ENCODE data around the gene SETD4. TPM values are rescaled to one million over a fixed set of nuclear protein-coding genes. Genes with fewer than 3 reads are reported as not detected.

The SETD4 gene
- total RNA-seq, 1 experiment from 2014 or later, result 15.6 TPM

DNA sequence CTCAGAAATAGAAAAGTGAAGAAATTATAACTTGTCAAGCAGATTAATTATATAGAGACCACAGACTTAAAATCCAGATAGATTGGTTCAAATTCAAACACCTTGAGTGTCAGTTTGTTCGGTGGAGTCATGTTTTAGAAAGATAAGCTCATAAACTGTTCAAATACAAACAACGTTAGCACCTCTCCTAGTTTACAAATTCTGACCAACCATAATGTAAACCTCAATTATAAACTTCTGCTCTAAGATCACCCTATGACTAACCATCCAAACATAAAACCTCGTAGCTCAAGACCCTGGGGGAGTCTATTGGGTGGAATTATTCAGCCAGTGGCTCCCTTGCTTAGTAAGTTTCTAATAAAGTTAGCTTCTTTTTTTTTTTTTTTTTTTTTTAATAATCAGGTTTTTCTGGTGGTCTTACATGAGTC lies 21.9 kb upstream of the SETD4 start:
- DNase-seq (ENCODE audit: low read depth, low spot score) (no peak), ATAC-seq (no peak)
- intact Hi-C loops (cut with micrococcal nuclease; ENCODE audit: unreplicated experiment) (no loop called here), in situ Hi-C loops (cut with HindIII; ENCODE audit: low pct_unique_long_range_greater_than_20kb, low sequenced_read_pairs) (no loop called here)
- H3K9me3 ChIP-seq (ENCODE audit: control insufficient read depth, insufficient read depth, low read depth, low read length), result no peaks in the 10 kb centered on the region
- CTCF ChIA-PET, result interaction anchor here (0.6 kb wide), 1 partner anchor 1291 kb away, joined by 6 read pairs; no protein-coding TSS in a partner anchor
- H3K4me1 ChIP-seq (ENCODE audit: control insufficient read depth, insufficient read depth, low read length), result no peaks in the 10 kb centered on the region
- no peak overlapping the region for H3K27ac ChIP-seq (ENCODE audit: low read length)
- H3K4me3 ChIP-seq (ENCODE audit: low read depth in 2 of 2, low read length in 2 of 2), result no peak overlapping the region
- H3K36me3 ChIP-seq (ENCODE audit: control insufficient read depth, insufficient read depth, low read length), result no peaks in the 10 kb centered on the region
- BruUV-seq (replicated peaks), result no TSS peak
- POLR2A ChIA-PET, result interaction anchor here (0.5 kb wide), 1 partner anchor 22 kb away, joined by 4 read pairs; the partner anchor contains the start of gene SETD4
- no peaks in the 10 kb centered on the region for H3K27me3 ChIP-seq (ENCODE audit: control insufficient read depth, insufficient read depth, low read length)
- TF ChIP-seq, protein P1, sequence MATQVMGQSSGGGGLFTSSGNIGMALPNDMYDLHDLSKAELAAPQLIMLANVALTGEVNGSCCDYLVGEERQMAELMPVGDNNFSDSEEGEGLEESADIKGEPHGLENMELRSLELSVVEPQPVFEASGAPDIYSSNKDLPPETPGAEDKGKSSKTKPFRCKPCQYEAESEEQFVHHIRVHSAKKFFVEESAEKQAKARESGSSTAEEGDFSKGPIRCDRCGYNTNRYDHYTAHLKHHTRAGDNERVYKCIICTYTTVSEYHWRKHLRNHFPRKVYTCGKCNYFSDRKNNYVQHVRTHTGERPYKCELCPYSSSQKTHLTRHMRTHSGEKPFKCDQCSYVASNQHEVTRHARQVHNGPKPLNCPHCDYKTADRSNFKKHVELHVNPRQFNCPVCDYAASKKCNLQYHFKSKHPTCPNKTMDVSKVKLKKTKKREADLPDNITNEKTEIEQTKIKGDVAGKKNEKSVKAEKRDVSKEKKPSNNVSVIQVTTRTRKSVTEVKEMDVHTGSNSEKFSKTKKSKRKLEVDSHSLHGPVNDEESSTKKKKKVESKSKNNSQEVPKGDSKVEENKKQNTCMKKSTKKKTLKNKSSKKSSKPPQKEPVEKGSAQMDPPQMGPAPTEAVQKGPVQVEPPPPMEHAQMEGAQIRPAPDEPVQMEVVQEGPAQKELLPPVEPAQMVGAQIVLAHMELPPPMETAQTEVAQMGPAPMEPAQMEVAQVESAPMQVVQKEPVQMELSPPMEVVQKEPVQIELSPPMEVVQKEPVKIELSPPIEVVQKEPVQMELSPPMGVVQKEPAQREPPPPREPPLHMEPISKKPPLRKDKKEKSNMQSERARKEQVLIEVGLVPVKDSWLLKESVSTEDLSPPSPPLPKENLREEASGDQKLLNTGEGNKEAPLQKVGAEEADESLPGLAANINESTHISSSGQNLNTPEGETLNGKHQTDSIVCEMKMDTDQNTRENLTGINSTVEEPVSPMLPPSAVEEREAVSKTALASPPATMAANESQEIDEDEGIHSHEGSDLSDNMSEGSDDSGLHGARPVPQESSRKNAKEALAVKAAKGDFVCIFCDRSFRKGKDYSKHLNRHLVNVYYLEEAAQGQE (IDR thresholded peaks at IDR 0.05; ENCODE audit: insufficient read depth in 1 of 2, low read depth in 2 of 2, low read length in 1 of 2), result no peak
- no peak for TF ChIP-seq POLR2AphosphoS5 (IDR thresholded peaks at IDR 0.05; ENCODE audit: low read depth, low read length)
- TF ChIP-seq SIN3A (IDR thresholded peaks at IDR 0.05; ENCODE audit: borderline replicate concordance, insufficient read depth, low read depth, low read length), result no peak
- TF ChIP-seq, protein P2, sequence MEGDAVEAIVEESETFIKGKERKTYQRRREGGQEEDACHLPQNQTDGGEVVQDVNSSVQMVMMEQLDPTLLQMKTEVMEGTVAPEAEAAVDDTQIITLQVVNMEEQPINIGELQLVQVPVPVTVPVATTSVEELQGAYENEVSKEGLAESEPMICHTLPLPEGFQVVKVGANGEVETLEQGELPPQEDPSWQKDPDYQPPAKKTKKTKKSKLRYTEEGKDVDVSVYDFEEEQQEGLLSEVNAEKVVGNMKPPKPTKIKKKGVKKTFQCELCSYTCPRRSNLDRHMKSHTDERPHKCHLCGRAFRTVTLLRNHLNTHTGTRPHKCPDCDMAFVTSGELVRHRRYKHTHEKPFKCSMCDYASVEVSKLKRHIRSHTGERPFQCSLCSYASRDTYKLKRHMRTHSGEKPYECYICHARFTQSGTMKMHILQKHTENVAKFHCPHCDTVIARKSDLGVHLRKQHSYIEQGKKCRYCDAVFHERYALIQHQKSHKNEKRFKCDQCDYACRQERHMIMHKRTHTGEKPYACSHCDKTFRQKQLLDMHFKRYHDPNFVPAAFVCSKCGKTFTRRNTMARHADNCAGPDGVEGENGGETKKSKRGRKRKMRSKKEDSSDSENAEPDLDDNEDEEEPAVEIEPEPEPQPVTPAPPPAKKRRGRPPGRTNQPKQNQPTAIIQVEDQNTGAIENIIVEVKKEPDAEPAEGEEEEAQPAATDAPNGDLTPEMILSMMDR (IDR thresholded peaks at IDR 0.05), result no peak
- TF ChIP-seq TCF7L2 (IDR thresholded peaks at IDR 0.05; ENCODE audit: low read depth, low read length), result no peak

DNA sequence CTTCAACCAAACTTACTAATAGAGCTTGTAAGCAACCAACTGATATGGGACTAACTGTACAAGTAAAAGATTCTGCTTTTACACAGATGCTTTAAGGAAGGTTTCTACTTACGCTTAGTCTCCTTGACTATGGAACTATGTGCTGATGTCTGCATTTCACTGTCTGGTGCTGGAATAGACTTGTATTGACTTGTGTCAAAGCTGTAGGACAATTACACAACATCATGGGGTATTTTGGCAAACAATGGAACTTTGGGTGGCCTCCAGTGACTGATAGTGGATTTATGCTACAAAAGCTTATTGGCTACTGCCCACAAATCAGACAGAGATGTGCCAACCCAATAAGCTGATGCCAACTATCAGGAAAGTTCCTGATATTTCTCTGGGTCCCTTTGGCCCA lies 20.1 kb upstream of the SETD4 start:
- Histone ChIP-seq H3K27me3 (ENCODE audit: control insufficient read depth, insufficient read depth, low read length) (no peaks in the 10 kb centered on the region), H3K9me3 (ENCODE audit: control insufficient read depth, insufficient read depth, low read depth, low read length) (no peaks in the 10 kb centered on the region), H3K4me1 (ENCODE audit: control insufficient read depth, insufficient read depth, low read length) (no peaks in the 10 kb centered on the region), H3K4me3 (ENCODE audit: low read depth in 2 of 2, low read length in 2 of 2) (no peak overlapping the region), H3K27ac (ENCODE audit: low read length) (no peak overlapping the region), H3K36me3 (ENCODE audit: control insufficient read depth, insufficient read depth, low read length) (no peaks in the 10 kb centered on the region)
- ChIA-PET POLR2A (no interaction called here), CTCF (no interaction called here)
- ATAC-seq (no peak), DNase-seq (ENCODE audit: low read depth, low spot score) (no peak)
- TF ChIP-seq TCF7L2 (IDR thresholded peaks at IDR 0.05; ENCODE audit: low read depth, low read length) (no peak), POLR2AphosphoS5 (IDR thresholded peaks at IDR 0.05; ENCODE audit: low read depth, low read length) (no peak)
- in situ Hi-C loops (cut with HindIII; ENCODE audit: low pct_unique_long_range_greater_than_20kb, low sequenced_read_pairs) (no loop called here), intact Hi-C loops (cut with micrococcal nuclease; ENCODE audit: unreplicated experiment) (no loop called here)
- no TSS peak for BruUV-seq (replicated peaks)

DNA sequence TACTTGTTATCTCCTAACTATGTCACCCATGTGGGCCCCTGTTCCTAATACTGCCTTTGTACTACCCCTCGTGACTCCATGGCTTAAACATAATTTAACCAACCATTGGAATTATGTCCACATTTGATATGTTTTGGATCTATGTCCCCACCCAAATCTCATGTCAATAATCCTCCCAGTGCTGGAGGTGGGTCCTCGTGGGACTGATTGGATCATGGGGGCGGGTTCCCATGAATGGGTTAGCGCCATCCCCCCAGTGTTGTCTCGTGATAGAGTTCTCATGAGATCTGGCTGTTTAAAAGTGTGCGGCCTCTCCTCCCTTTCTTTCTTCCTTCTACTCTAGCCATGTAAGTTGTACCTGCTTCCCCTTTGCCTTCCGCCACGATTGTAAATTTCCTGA lies 19.3 kb upstream of the SETD4 start:
- DNase-seq (ENCODE audit: low read depth, low spot score) (no peak), ATAC-seq (no peak)
- BruUV-seq (replicated peaks), result no TSS peak
- intact Hi-C loops (cut with micrococcal nuclease; ENCODE audit: unreplicated experiment), result no loop called here
- no peaks in the 10 kb centered on the region for H3K4me1 ChIP-seq (ENCODE audit: control insufficient read depth, insufficient read depth, low read length)
- H3K9me3 ChIP-seq (ENCODE audit: control insufficient read depth, insufficient read depth, low read depth, low read length), result no peaks in the 10 kb centered on the region
- H3K27ac ChIP-seq (ENCODE audit: low read length), result no peak overlapping the region
- CTCF ChIA-PET, result no interaction called here
- in situ Hi-C loops (cut with HindIII; ENCODE audit: low pct_unique_long_range_greater_than_20kb, low sequenced_read_pairs), result no loop called here
- H3K36me3 ChIP-seq (ENCODE audit: control insufficient read depth, insufficient read depth, low read length), result no peaks in the 10 kb centered on the region
- no peak overlapping the region for H3K4me3 ChIP-seq (ENCODE audit: low read depth in 2 of 2, low read length in 2 of 2)
- H3K27me3 ChIP-seq (ENCODE audit: control insufficient read depth, insufficient read depth, low read length), result no peaks in the 10 kb centered on the region
- TF ChIP-seq, protein P2 (IDR thresholded peaks at IDR 0.05), result no peak
- TF ChIP-seq TCF7L2 (IDR thresholded peaks at IDR 0.05; ENCODE audit: low read depth, low read length), result no peak
- no peak for TF ChIP-seq SIN3A (IDR thresholded peaks at IDR 0.05; ENCODE audit: borderline replicate concordance, insufficient read depth, low read depth, low read length)
- no peak for TF ChIP-seq POLR2AphosphoS5 (IDR thresholded peaks at IDR 0.05; ENCODE audit: low read depth, low read length)
- TF ChIP-seq, protein P1 (IDR thresholded peaks at IDR 0.05; ENCODE audit: insufficient read depth in 1 of 2, low read depth in 2 of 2, low read length in 1 of 2), result no peak
- POLR2A ChIA-PET, result no interaction called here
